ENCODE measurements around the gene SLC37A3.

SLC37A3 gene

GRCh38 chr7:140397784-140398750 lies at the start of gene SLC37A3:
Gene SLC37A3 (minus strand): TSS chr7:140398530. CDS start chr7:140382526, 16,004 bp downstream.
- in situ Hi-C loops (cut with HindIII; ENCODE audit: low pct_ligation_motif_present, low sequenced_read_pairs), result no loop called here
- Histone ChIP-seq H3K27me3 (replicated peaks) (no peaks in the 10 kb centered on the region), H3K4me3 (ENCODE audit: low read depth, low read length) (peak within 1 kb of the TSS; percentile 71), H3K36me3 (replicated peaks) (no peaks in the 10 kb centered on the region), H3K27ac (peak within 1 kb of the TSS; percentile 84)
- TF ChIP-seq CTCF (IDR thresholded peaks at IDR 0.05; ENCODE audit: low read depth, low read length, missing control alignments), result peak; percentile 6
- DNase-seq, result peak; percentile 56

GRCh38 chr7:140447841-140448240 lies 49.5 kb upstream of the SLC37A3 start:
- TF ChIP-seq CTCF (IDR thresholded peaks at IDR 0.05; ENCODE audit: low read depth, low read length, missing control alignments), result no peak
- no peak overlapping the region for H3K27ac ChIP-seq
- no peak for DNase-seq
- in situ Hi-C loops (cut with HindIII; ENCODE audit: low pct_ligation_motif_present, low sequenced_read_pairs), result no loop called here
- no peak overlapping the region for H3K4me3 ChIP-seq (ENCODE audit: low read depth, low read length)
- no peaks in the 10 kb centered on the region for H3K27me3 ChIP-seq (replicated peaks)
- no peaks in the 10 kb centered on the region for H3K36me3 ChIP-seq (replicated peaks)

GRCh38 chr7:140446467-140446866 lies 48.1 kb upstream of the SLC37A3 start:
- Histone ChIP-seq H3K27ac (no peak overlapping the region), H3K36me3 (replicated peaks) (no peaks in the 10 kb centered on the region), H3K4me3 (ENCODE audit: low read depth, low read length) (no peak overlapping the region), H3K27me3 (replicated peaks) (no peaks in the 10 kb centered on the region)
- in situ Hi-C loops (cut with HindIII; ENCODE audit: low pct_ligation_motif_present, low sequenced_read_pairs), result no loop called here
- DNase-seq, result no peak
- TF ChIP-seq CTCF (IDR thresholded peaks at IDR 0.05; ENCODE audit: low read depth, low read length, missing control alignments), result no peak

- in situ Hi-C loops (cut with HindIII; ENCODE audit: low pct_ligation_motif_present, low sequenced_read_pairs), result no loop called here
- no peak for DNase-seq
- Histone ChIP-seq H3K36me3 (replicated peaks) (no peaks in the 10 kb centered on the region), H3K27ac (no peak overlapping the region), H3K27me3 (replicated peaks) (no peaks in the 10 kb centered on the region), H3K4me3 (ENCODE audit: low read depth, low read length) (no peak overlapping the region)
- no peak for TF ChIP-seq CTCF (IDR thresholded peaks at IDR 0.05; ENCODE audit: low read depth, low read length, missing control alignments)
Observed at GRCh38 chr7:140441519-140441918, 43.2 kb upstream of the SLC37A3 start.

- Histone ChIP-seq H3K4me3 (ENCODE audit: low read depth, low read length) (no peak overlapping the region), H3K27me3 (replicated peaks) (no peaks in the 10 kb centered on the region), H3K36me3 (replicated peaks) (no peaks in the 10 kb centered on the region), H3K27ac (no peak overlapping the region)
- no peak for DNase-seq
- in situ Hi-C loops (cut with HindIII; ENCODE audit: low pct_ligation_motif_present, low sequenced_read_pairs), result no loop called here
- TF ChIP-seq CTCF (IDR thresholded peaks at IDR 0.05; ENCODE audit: low read depth, low read length, missing control alignments), result no peak
Observed at GRCh38 chr7:140440593-140440992, 42.3 kb upstream of the SLC37A3 start.

Measured in brain microvascular endothelial cell (primary cell).